HG02642 (cell line): ENCODE measurements around the gene COL18A1.
"Not testable (repeated sequence)": the region's sequence is repeated elsewhere in the genome, so short reads cannot be mapped to it uniquely, and the experiment has no call there.

ENCODE experiments used
- ATAC-seq: cut with Tn5 transposase; IDR thresholded peaks from one replicate; pipeline ENCODE4 v1.9.1; 2021; ENCODE audit warnings: mild to moderate bottlenecking; ENCODE audit not compliant: unreplicated experiment, poor library complexity

The COL18A1 gene

GRCh38 chr21:45523411-45524101 lies 118.6 kb downstream of the COL18A1 start:
- ATAC-seq = no peak

GRCh38 chr21:45524756-45525152 lies 119.8 kb downstream of the COL18A1 start:
- no peak for ATAC-seq

GRCh38 chr21:45525153-45525909 lies 120.4 kb downstream of the COL18A1 start:
- ATAC-seq = no peak

- ATAC-seq = no peak
These were observed 120.9 kb downstream of the COL18A1 start for GRCh38 chr21:45525910-45526306.

- ATAC-seq = not testable (repeated sequence)
These were observed 122.4 kb downstream of the COL18A1 start for GRCh38 chr21:45527151-45527999.

- ATAC-seq = no peak
These were observed 123.2 kb downstream of the COL18A1 start for GRCh38 chr21:45528028-45528705.

- no peak for ATAC-seq
These were observed 124.2 kb downstream of the COL18A1 start for GRCh38 chr21:45528981-45529784.

- no peak for ATAC-seq
These were observed 124.9 kb downstream of the COL18A1 start for GRCh38 chr21:45529785-45530422.

GRCh38 chr21:45530423-45531113 lies 125.6 kb downstream of the COL18A1 start:
- ATAC-seq = no peak

GRCh38 chr21:45531114-45531392 lies 126.1 kb downstream of the COL18A1 start:
- ATAC-seq = not testable (repeated sequence)

- ATAC-seq = no peak
These were observed 126.6 kb downstream of the COL18A1 start for GRCh38 chr21:45531393-45532215.

GRCh38 chr21:45532826-45533360 lies 127.9 kb downstream of the COL18A1 start:
- ATAC-seq = no peak

- ATAC-seq = no peak
These were observed 128.4 kb downstream of the COL18A1 start for GRCh38 chr21:45533361-45533845.

- ATAC-seq = no peak
These were observed 129.1 kb downstream of the COL18A1 start for GRCh38 chr21:45533846-45534635.

- no peak for ATAC-seq
These were observed 129.8 kb downstream of the COL18A1 start for GRCh38 chr21:45534636-45535331.
